ENCODE measurements around the gene ZNF526. TPM values are rescaled to one million over a fixed set of nuclear protein-coding genes. Genes with fewer than 3 reads are reported as not detected.

Gene ZNF526
- total RNA-seq, 4 donors from 2014 or later: 4.6 to 7.9 (median 6.8) TPM

- H3K36me3 ChIP-seq: peaks cover 13 to 23% of the 10 kb centered on the region in 2 donors
- 92% methylated on average over 45 to 46 of the region's 47 CpGs for WGBS, 2 donors
- TF ChIP-seq POLR2A (IDR thresholded peaks at IDR 0.05): no peak
- TF ChIP-seq CTCF (IDR thresholded peaks at IDR 0.05): no peak
- no peaks in the 10 kb centered on the region for H3K9me3 ChIP-seq
- no peaks in the 10 kb centered on the region for H3K27me3 ChIP-seq
- no peak overlapping the region for H3K27ac ChIP-seq
- no peak for DNase-seq
- no peaks in the 10 kb centered on the region for H3K4me1 ChIP-seq
- intact Hi-C loops (cut with DNase I): no loop called here
- no peak overlapping the region for H3K4me3 ChIP-seq (replicated peaks in 1 of 3)
Observed at GRCh38 chr19:42196011-42197001, 23.8 kb upstream of the ZNF526 start.

GRCh38 chr19:42197375-42197817 lies 22.7 kb upstream of the ZNF526 start:
- intact Hi-C loops (cut with DNase I): no loop called here
- no peaks in the 10 kb centered on the region for H3K9me3 ChIP-seq
- peaks cover 19 to 28% of the 10 kb centered on the region in 2 donors for H3K36me3 ChIP-seq
- no peak for DNase-seq
- H3K27ac ChIP-seq: no peak overlapping the region
- no peak overlapping the region for H3K4me3 ChIP-seq (replicated peaks in 1 of 3)
- H3K27me3 ChIP-seq: no peaks in the 10 kb centered on the region
- 59 to 60% methylated on average over 3 to 5 of the region's 5 CpGs for WGBS, 2 donors
- TF ChIP-seq CTCF (IDR thresholded peaks at IDR 0.05) (no peak), POLR2A (IDR thresholded peaks at IDR 0.05) (no peak)
- H3K4me1 ChIP-seq: no peaks in the 10 kb centered on the region

GRCh38 chr19:42198676-42199439 lies 21.3 kb upstream of the ZNF526 start:
- Histone ChIP-seq H3K27me3 (no peaks in the 10 kb centered on the region), H3K36me3 (peaks cover 26 to 34% of the 10 kb centered on the region in 2 donors), H3K9me3 (no peaks in the 10 kb centered on the region), H3K4me1 (no peaks in the 10 kb centered on the region), H3K4me3 (replicated peaks in 1 of 3) (no peak overlapping the region), H3K27ac (no peak overlapping the region)
- 63 to 80% methylated on average over 3 to 7 of the region's 7 CpGs for WGBS, 2 donors
- DNase-seq: peak in 1 of 2 donors; percentile 15
- TF ChIP-seq CTCF (IDR thresholded peaks at IDR 0.05) (no peak), POLR2A (IDR thresholded peaks at IDR 0.05) (no peak)
- intact Hi-C loops (cut with DNase I): no loop called here

- WGBS, 2 donors: 74 to 87% methylated on average over 9 to 23 of the region's 32 CpGs
- Histone ChIP-seq H3K27me3 (no peaks in the 10 kb centered on the region), H3K27ac (no peak overlapping the region), H3K9me3 (no peaks in the 10 kb centered on the region), H3K4me1 (no peaks in the 10 kb centered on the region), H3K4me3 (replicated peaks in 1 of 3) (no peak overlapping the region), H3K36me3 (peaks cover 32 to 39% of the 10 kb centered on the region in 2 donors)
- no peak for DNase-seq
- no peak for TF ChIP-seq CTCF (IDR thresholded peaks at IDR 0.05)
- no peak for TF ChIP-seq POLR2A (IDR thresholded peaks at IDR 0.05)
- intact Hi-C loops (cut with DNase I): no loop called here
Observed at GRCh38 chr19:42199440-42200115, 20.5 kb upstream of the ZNF526 start.
